Body of pancreas (tissue), 4 donors: Measurements from ENCODE around the gene PPM1H.

Source experiments
- CTCF ChIP-seq, 7 experiments: fragments of 450-650 bp in 4 of 7; fragments of 200-600 bp in 3 of 7; sonication (generic) in 3 of 7; IDR thresholded peaks; one replicate each; pipeline ENCODE4 v1.5.1; 2016 to 2019; ENCODE audit warnings: antibody characterized with exemption in 7 of 7
- POLR2A ChIP-seq, 3 donors: fragments of 450-650 bp; IDR thresholded peaks; one replicate each; pipeline ENCODE4 v1.6.1; 2016; ENCODE audit warnings: antibody characterized with exemption in 3 of 3, mild to moderate bottlenecking in 2 of 3

- no peak for TF ChIP-seq CTCF (IDR thresholded peaks at IDR 0.05)
- TF ChIP-seq POLR2A (IDR thresholded peaks at IDR 0.05) = no peak
Measured at GRCh38 chr12:62817556-62818271, 117.2 kb downstream of the PPM1H start.
